Mucosa of descending colon (tissue), 3 donors: ENCODE measurements around the gene CTNNB1. TPM values are rescaled to one million over a fixed set of nuclear protein-coding genes. Genes with fewer than 3 reads are reported as not detected.

Experiments used
- ATAC-seq: fragments of 200-7000 bp; cut with Tn5 transposase; one replicate; pipeline ENCODE4 v1.9.1; 2020; ENCODE audit warnings: mild to moderate bottlenecking, moderate library complexity
- DNase-seq, 3 donors: peaks; one replicate each; pipeline ENCODE4 v3.0.0-alpha.2; 2020
- H3K36me3 ChIP-seq: fragments of 200-600 bp; one replicate; pipeline ENCODE4 v1.8.0; 2021; ENCODE audit warnings: low read depth, mild to moderate bottlenecking
- H3K4me1 ChIP-seq: fragments of 200-600 bp; one replicate; pipeline ENCODE4 v1.8.0; 2021; ENCODE audit warnings: low read depth, mild to moderate bottlenecking
- H3K4me3 ChIP-seq: fragments of 200-600 bp; one replicate; pipeline ENCODE4 v1.8.0; 2021; ENCODE audit warnings: mild to moderate bottlenecking
- H3K9me3 ChIP-seq: fragments of 200-600 bp; one replicate; pipeline ENCODE4 v1.8.0; 2021; ENCODE audit warnings: mild to moderate bottlenecking
- intact Hi-C, 2 donors: fragments of 100-400 bp; cut with DNase I in 1 of 2; cut with micrococcal nuclease in 1 of 2; formaldehyde crosslinking; loops; one replicate each; pipeline versions ENCODE4 v1.11.0 to v1.11.1; 2022; cut with DNase I, micrococcal nuclease
- total RNA-seq, 3 donors: library from RNA; stranded (reverse); fragmentation: NEBNext Ultra II Directional in 2 of 3; extraction: Animal tissue kit (Norgen Biotek cat#: 25700) in 2 of 3; gene quantifications; one replicate each; pipeline versions ENCODE4 v1.2.1 to v1.2.4, GENCODE V29; 2021 to 2023
- TF ChIP-seq, protein P1 (sequence below): fragments of 200-600 bp; IDR thresholded peaks from one replicate; pipeline ENCODE4 v1.8.0; 2022; ENCODE audit warnings: antibody characterized with exemption, mild to moderate bottlenecking
- donor health status: DM: no; HTN: no; CAD: no; lungs with moderate emphysema.
- donor health status: DM: no; HTN: no; CAD: no.
- donor health status: DM: no; HTN: yes; CAD: no.

The CTNNB1 gene
- total RNA-seq, 3 donors from 2014 or later = 329 to 348 (median 342) TPM

DNA sequence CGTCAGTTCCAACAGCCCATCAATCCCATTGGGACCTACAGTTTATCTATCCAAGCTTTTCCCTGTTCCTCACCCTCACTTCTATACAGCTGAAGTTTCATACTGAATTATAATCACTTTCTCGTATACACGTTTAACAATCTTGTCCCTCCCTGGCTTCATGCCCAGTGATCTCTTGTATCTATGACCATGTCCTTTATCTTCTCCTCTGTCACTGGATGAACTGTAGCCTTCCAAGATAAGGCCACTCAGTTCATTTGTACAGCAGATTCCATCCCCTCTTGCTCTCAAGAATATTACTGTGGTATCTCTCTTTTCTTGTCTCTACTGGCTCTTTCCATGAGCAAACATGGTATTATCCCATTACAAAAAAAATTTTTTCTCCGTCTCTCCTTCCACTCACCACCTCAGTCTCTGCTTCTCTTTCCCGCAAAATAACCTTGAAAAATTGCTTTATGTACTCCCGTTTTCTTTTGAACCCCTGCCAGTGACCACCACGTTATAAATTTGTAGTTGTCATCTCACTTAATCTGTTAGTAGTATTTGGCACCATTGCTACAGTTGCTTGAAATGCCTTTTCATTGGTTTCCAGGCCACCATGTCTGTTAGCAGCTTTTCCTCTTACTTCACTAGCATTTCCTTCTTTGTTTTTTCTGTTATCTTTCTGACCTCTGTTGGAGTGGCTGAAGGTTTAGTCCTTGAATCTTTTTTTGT, 9.4 kb downstream of the CTNNB1 start:
- ATAC-seq (peak; percentile 53), DNase-seq (peak in 1 of 3 donors; percentile 40)
- intact Hi-C loops = loop anchor here in 1 of 2 donors (10.0 kb wide), 1 partner anchor 624 kb away; no protein-coding TSS in a partner anchor
- no peak overlapping the region for H3K4me3 ChIP-seq
- no peaks in the 10 kb centered on the region for H3K36me3 ChIP-seq
- TF ChIP-seq, protein P1, sequence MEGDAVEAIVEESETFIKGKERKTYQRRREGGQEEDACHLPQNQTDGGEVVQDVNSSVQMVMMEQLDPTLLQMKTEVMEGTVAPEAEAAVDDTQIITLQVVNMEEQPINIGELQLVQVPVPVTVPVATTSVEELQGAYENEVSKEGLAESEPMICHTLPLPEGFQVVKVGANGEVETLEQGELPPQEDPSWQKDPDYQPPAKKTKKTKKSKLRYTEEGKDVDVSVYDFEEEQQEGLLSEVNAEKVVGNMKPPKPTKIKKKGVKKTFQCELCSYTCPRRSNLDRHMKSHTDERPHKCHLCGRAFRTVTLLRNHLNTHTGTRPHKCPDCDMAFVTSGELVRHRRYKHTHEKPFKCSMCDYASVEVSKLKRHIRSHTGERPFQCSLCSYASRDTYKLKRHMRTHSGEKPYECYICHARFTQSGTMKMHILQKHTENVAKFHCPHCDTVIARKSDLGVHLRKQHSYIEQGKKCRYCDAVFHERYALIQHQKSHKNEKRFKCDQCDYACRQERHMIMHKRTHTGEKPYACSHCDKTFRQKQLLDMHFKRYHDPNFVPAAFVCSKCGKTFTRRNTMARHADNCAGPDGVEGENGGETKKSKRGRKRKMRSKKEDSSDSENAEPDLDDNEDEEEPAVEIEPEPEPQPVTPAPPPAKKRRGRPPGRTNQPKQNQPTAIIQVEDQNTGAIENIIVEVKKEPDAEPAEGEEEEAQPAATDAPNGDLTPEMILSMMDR = no peak
- H3K4me1 ChIP-seq = peaks cover 33% of the 10 kb centered on the region
- no peaks in the 10 kb centered on the region for H3K9me3 ChIP-seq

DNA sequence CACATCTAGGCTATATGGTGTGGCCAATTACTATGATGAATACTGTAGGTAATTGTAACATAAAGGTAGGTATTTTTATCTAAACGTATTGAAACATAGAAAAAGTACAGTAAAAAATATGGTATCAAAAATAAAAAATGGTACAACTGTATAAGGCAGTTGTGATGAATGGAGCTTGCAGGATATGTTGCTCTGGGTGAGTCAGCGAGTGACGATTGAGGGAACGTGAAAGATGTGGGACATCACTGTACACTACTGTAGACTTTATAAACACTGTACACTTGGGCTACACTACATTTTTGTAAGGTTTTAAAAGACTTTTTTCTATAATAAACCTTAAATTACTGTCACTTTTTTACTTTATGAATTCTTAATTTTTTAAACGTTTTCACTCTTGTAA, 10.3 kb downstream of the CTNNB1 start:
- H3K36me3 ChIP-seq = no peaks in the 10 kb centered on the region
- no peak overlapping the region for H3K4me3 ChIP-seq
- intact Hi-C loops = loop anchor here in 1 of 2 donors (10.0 kb wide), 1 partner anchor 625 kb away; no protein-coding TSS in a partner anchor
- ATAC-seq = no peak
- peaks cover 27% of the 10 kb centered on the region for H3K4me1 ChIP-seq
- H3K9me3 ChIP-seq = no peaks in the 10 kb centered on the region
- TF ChIP-seq, protein P1 = no peak
- no peak for DNase-seq

DNA sequence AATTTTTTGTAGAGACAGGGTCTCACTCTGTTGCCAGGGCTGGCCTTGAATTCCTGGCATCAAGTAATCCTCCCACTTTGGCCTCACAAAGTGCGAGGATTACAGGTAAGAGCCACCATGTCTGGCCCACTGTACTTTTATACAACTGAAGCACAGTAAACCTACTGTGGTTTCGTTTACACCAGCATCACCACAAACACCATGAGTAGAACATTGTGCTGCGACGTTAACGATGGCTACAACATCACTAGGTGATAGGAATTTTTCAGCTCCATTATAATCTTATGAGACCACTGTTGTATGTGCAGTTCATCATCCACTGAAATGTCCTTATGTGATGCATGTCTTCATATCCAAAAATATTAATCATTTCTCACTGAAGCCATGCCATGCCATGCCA, 11.7 kb downstream of the CTNNB1 start:
- Histone ChIP-seq H3K4me3 (no peak overlapping the region), H3K9me3 (no peaks in the 10 kb centered on the region), H3K4me1 (peaks cover 20% of the 10 kb centered on the region), H3K36me3 (no peaks in the 10 kb centered on the region)
- no peak for DNase-seq
- TF ChIP-seq, protein P1 = no peak
- ATAC-seq = no peak
- intact Hi-C loops = no loop called here

DNA sequence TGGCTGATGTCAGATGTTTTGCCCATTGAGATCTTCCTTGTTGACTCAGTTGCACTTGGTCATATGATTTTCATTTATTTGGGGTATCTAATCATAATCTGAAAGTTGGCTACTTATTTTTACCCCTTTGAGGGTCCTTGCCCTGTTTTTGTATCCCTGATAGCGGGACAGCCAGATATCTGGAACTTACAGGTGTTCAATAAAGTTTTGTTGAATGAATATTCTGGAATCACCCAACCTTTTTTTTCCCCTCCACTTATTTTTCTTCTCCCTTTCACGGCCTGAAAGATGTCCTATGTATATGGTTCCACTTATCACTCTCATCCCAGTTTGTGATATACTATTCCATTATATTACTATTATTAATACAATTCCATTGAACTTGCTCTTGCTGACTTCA, 12.8 kb downstream of the CTNNB1 start:
- no peaks in the 10 kb centered on the region for H3K9me3 ChIP-seq
- ATAC-seq (no peak), DNase-seq (no peak)
- intact Hi-C loops = no loop called here
- H3K36me3 ChIP-seq = no peaks in the 10 kb centered on the region
- no peak overlapping the region for H3K4me3 ChIP-seq
- H3K4me1 ChIP-seq = peaks cover 18% of the 10 kb centered on the region
- TF ChIP-seq, protein P1 = no peak

DNA sequence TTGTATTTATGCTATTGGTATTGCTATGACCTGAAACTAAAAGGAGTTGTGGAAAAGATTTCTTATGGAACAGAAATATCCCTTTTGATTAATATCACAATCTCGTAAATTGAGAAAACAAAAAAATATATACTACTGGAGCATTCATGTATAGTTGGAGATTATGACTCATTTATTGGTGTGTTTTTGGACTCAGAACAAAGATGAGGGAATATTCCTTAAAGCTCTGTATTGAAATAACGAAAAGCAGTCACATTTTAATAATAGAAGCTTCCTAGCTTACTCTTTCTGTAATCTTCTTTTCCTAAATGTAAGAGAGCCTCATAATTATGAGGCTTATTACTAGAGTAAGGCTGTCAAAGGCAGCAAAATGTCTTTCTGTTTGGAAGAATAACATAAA, 14.3 kb downstream of the CTNNB1 start:
- ATAC-seq = no peak
- H3K36me3 ChIP-seq = no peaks in the 10 kb centered on the region
- no peak overlapping the region for H3K4me3 ChIP-seq
- DNase-seq = no peak
- intact Hi-C loops = no loop called here
- no peaks in the 10 kb centered on the region for H3K9me3 ChIP-seq
- TF ChIP-seq, protein P1 = no peak
- peaks cover 8% of the 10 kb centered on the region for H3K4me1 ChIP-seq
